ENCODE data around the gene NUTM1. TPM values are rescaled to one million over a fixed set of nuclear protein-coding genes. Genes with fewer than 3 reads are reported as not detected.

The NUTM1 gene
- total and polyA plus RNA-seq, 2 of the 13 experiments (the other 11 are each of a cell fraction or from before 2014, with no cell fraction given), result not detected

GRCh38 chr15:34367101-34368081, 24.3 kb downstream of the NUTM1 start, which contains the start of gene LPCAT4 (continued):
- TF ChIP-seq, protein P1, sequence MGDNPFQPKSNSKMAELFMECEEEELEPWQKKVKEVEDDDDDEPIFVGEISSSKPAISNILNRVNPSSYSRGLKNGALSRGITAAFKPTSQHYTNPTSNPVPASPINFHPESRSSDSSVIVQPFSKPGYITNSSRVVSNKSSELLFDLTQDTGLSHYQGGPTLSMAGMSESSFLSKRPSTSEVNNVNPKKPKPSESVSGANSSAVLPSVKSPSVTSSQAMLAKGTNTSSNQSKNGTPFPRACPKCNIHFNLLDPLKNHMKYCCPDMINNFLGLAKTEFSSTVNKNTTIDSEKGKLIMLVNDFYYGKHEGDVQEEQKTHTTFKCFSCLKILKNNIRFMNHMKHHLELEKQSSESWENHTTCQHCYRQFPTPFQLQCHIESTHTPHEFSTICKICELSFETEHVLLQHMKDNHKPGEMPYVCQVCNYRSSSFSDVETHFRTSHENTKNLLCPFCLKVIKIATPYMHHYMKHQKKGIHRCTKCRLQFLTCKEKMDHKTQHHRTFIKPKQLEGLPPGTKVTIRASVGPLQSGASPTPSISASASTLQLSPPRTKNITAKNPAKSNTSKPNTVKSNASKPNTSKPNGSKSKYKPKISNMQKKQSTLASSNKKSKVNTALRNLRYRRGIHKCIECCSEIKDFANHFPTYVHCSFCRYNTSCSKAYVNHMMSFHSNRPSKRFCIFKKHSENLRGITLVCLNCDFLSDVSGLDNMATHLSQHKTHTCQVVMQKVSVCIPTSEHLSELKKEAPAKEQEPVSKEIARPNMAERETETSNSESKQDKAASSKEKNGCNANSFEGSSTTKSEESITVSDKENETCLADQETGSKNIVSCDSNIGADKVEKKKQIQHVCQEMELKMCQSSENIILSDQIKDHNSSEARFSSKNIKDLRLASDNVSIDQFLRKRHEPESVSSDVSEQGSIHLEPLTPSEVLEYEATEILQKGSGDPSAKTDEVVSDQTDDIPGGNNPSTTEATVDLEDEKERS (CRISPR knock-in tag; IDR thresholded peaks at IDR 0.05), result no peak
- TF ChIP-seq ZFYVE20 (CRISPR knock-in tag; IDR thresholded peaks at IDR 0.05; ENCODE audit: borderline replicate concordance, low read depth) (no peak), TERF1 (CRISPR knock-in tag; IDR thresholded peaks at IDR 0.05) (no peak), NFKBIZ (CRISPR knock-in tag; IDR thresholded peaks at IDR 0.05) (no peak), FOSL1 (CRISPR knock-in tag; IDR thresholded peaks at IDR 0.05; ENCODE audit: borderline replicate concordance) (no peak), RAD21 (CRISPR knock-in tag; IDR thresholded peaks at IDR 0.05) (peak; percentile 84), CSRNP1 (CRISPR knock-in tag; IDR thresholded peaks at IDR 0.05) (peak; percentile 80; the same call in 1 of the 2 replicates), DDIT3 (CRISPR knock-in tag; IDR thresholded peaks at IDR 0.05) (no peak), ATF6 (CRISPR knock-in tag; conservative IDR thresholded peaks at IDR 0.05) (peak; percentile 54; the same call in 1 of the 2 replicates), TCF7L2 (IDR thresholded peaks at IDR 0.05; ENCODE audit: low read depth, low read length) (no peak), ZKSCAN8 (CRISPR knock-in tag; IDR thresholded peaks at IDR 0.05; ENCODE audit: borderline replicate concordance) (no peak), U2AF1 (optimal IDR thresholded peaks at IDR 0.05; ENCODE audit: low read depth, low read length) (peak; percentile 47)
- TF ChIP-seq, protein P2, sequence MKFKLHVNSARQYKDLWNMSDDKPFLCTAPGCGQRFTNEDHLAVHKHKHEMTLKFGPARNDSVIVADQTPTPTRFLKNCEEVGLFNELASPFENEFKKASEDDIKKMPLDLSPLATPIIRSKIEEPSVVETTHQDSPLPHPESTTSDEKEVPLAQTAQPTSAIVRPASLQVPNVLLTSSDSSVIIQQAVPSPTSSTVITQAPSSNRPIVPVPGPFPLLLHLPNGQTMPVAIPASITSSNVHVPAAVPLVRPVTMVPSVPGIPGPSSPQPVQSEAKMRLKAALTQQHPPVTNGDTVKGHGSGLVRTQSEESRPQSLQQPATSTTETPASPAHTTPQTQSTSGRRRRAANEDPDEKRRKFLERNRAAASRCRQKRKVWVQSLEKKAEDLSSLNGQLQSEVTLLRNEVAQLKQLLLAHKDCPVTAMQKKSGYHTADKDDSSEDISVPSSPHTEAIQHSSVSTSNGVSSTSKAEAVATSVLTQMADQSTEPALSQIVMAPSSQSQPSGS (CRISPR knock-in tag; IDR thresholded peaks at IDR 0.05), result no peak
